Choroid plexus epithelial cell (primary cell): Measurements from ENCODE around the gene ARHGAP4.

Source experiments
- DNase-seq: peaks from one replicate; pipeline ENCODE4 v3.0.0-alpha.2; 2010; ENCODE audit warnings: low read depth
- H3K4me3 ChIP-seq: 2 replicates; pipeline ENCODE4 v1.5.1; 2011; ENCODE audit warnings: low read depth, mild to moderate bottlenecking, control low read depth, low read length, moderate library complexity
- CTCF ChIP-seq: conservative IDR thresholded peaks from 2 replicates; pipeline ENCODE4 v1.5.1; 2011; ENCODE audit warnings: low read depth, mild to moderate bottlenecking, control low read depth, inconsistent platforms, low read length, moderate library complexity

ARHGAP4 gene

GRCh38 chrX:153920546-153920945, 5.5 kb downstream of the ARHGAP4 start:
- TF ChIP-seq CTCF: no peak
- DNase-seq: no peak
- no peak overlapping the region for H3K4me3 ChIP-seq

GRCh38 chrX:153919281-153919680, 6.8 kb downstream of the ARHGAP4 start:
- H3K4me3 ChIP-seq: no peak overlapping the region
- DNase-seq: no peak
- no peak for TF ChIP-seq CTCF

GRCh38 chrX:153917869-153918268, 8.2 kb downstream of the ARHGAP4 start:
- no peak for TF ChIP-seq CTCF
- no peak overlapping the region for H3K4me3 ChIP-seq
- DNase-seq: no peak

GRCh38 chrX:153913701-153914100, 12.4 kb downstream of the ARHGAP4 start:
- no peak for DNase-seq
- no peak overlapping the region for H3K4me3 ChIP-seq
- TF ChIP-seq CTCF: no peak

- no peak for TF ChIP-seq CTCF
- DNase-seq: no peak
- no peak overlapping the region for H3K4me3 ChIP-seq
Observed at GRCh38 chrX:153913211-153913610, 12.9 kb downstream of the ARHGAP4 start.

GRCh38 chrX:153911798-153912197, 14.3 kb downstream of the ARHGAP4 start:
- no peak for DNase-seq
- TF ChIP-seq CTCF: no peak
- no peak overlapping the region for H3K4me3 ChIP-seq

GRCh38 chrX:153910446-153910845, 15.6 kb downstream of the ARHGAP4 start:
- no peak for DNase-seq
- TF ChIP-seq CTCF: no peak
- no peak overlapping the region for H3K4me3 ChIP-seq
